HepG2 (cell line): ENCODE data around the gene OSM. TPM values are rescaled to one million over a fixed set of nuclear protein-coding genes. Genes with fewer than 3 reads are reported as not detected.

Source experiments
- ATAC-seq: fragments of 200-7000 bp; cut with Tn5 transposase; 3 replicates; pipeline ENCODE4 v1.9.1; 2020; ENCODE audit warnings: mild to moderate bottlenecking, moderate library complexity
- BruUV-seq: library from RNA; stranded (reverse); fragments of 400-500 nt; replicated peaks from 2 replicates; lab custom pipeline; 2021; lab: Mats Ljungman, UMichigan
- CTCF ChIA-PET: fragments of 300-600 bp; formaldehyde crosslinking; extraction: SDS; loops from one replicate; lab custom pipeline; 2021; ENCODE audit warnings: low total read pairs, inconsistent platforms, low intra/inter-chr PET ratio; lab: Yijun Ruan, JAX
- POLR2A ChIA-PET: fragments of 350-600 bp; sonication (Branson Sonifier 250); formaldehyde crosslinking; loops from one replicate; lab custom pipeline; 2020; ENCODE audit warnings: antibody characterized with exemption, inconsistent platforms; lab: Yijun Ruan, JAX
- DNase-seq: peaks from one replicate; pipeline ENCODE4 v3.0.0-alpha.2; 2015; ENCODE audit warnings: low spot score
- FAIRE-seq: peaks from 3 replicates; lab custom pipeline; 2011; peaks lifted over from hg19 to GRCh38; lab: Jason Lieb, UNC
- H2AFZ ChIP-seq: one replicate; pipeline ENCODE4 v1.6.1; 2011; ENCODE audit warnings: low read length, inconsistent platforms
- H3K27ac ChIP-seq: fragments of 300-600 bp; 3 replicates; pipeline ENCODE4 v1.8.0; 2011; ENCODE audit warnings: mixed run types, mild to moderate bottlenecking, mixed read lengths, low read length, inconsistent platforms; ENCODE audit not compliant: insufficient read depth; ENCODE audit errors: extremely low read length
- H3K27me3 ChIP-seq, 2 experiments: fragments of 200-600 bp in 1 of 2; 2 replicates in 1 of 2; 3 replicates in 1 of 2; pipeline versions ENCODE4 v1.6.0 to v1.8.0; 2011; ENCODE audit warnings: low read length in 2 of 2, mild to moderate bottlenecking in 2 of 2, moderate library complexity in 2 of 2, inconsistent platforms in 1 of 2; ENCODE audit not compliant: insufficient read depth in 2 of 2, control insufficient read depth in 1 of 2
- H3K36me3 ChIP-seq, 2 experiments: fragments of 200-600 bp in 1 of 2; replicated peaks in 1 of 2; 2 replicates in 1 of 2; 3 replicates in 1 of 2; pipeline versions ENCODE4 v1.5.1 to v1.8.0; 2011; ENCODE audit warnings: low read length in 2 of 2, inconsistent platforms in 1 of 2; ENCODE audit not compliant: insufficient read depth in 2 of 2, control insufficient read depth in 1 of 2
- H3K4me1 ChIP-seq: 2 replicates; pipeline ENCODE4 v1.5.1; 2012; ENCODE audit warnings: low read length, inconsistent platforms; ENCODE audit not compliant: insufficient read depth
- H3K4me2 ChIP-seq: 2 replicates; pipeline ENCODE4 v1.6.0; 2011; ENCODE audit warnings: low read depth, low read length, inconsistent platforms
- H3K4me3 ChIP-seq, 3 experiments: fragments of 200-600 bp in 1 of 3; sonication (generic), shearing (Covaris generic) in 1 of 3; replicated peaks in 1 of 3; 2 replicates each; pipeline ENCODE4 v1.5.1; 2011 to 2016; ENCODE audit warnings: low read length in 3 of 3, inconsistent platforms in 2 of 3, low read depth in 2 of 3, mild to moderate bottlenecking in 2 of 3, control low read depth in 1 of 3, mixed read lengths in 1 of 3; ENCODE audit not compliant: insufficient read depth in 1 of 3
- H3K79me2 ChIP-seq: one replicate; pipeline ENCODE4 v1.6.1; 2011; ENCODE audit warnings: low read length, inconsistent platforms; ENCODE audit not compliant: insufficient read depth
- H3K9ac ChIP-seq: 2 replicates; pipeline ENCODE4 v1.6.0; 2011; ENCODE audit warnings: mild to moderate bottlenecking, low read depth, low read length, inconsistent platforms; ENCODE audit not compliant: insufficient read depth
- H3K9me3 ChIP-seq: 2 replicates; pipeline ENCODE4 v1.5.1; 2012; ENCODE audit warnings: mild to moderate bottlenecking, low read length
- H4K20me1 ChIP-seq: 2 replicates; pipeline ENCODE4 v1.6.0; 2011; ENCODE audit warnings: inconsistent platforms, mild to moderate bottlenecking, low read length, moderate library complexity; ENCODE audit not compliant: insufficient read depth
- ADNP ChIP-seq: sonication (generic); formaldehyde crosslinking; IDR thresholded peaks from 2 replicates; pipeline ENCODE4 v1.4.0; 2020; ENCODE audit warnings: missing genetic modification reagents
- DNMT3B ChIP-seq: conservative IDR thresholded peaks from 2 replicates; pipeline ENCODE4 v1.6.1; 2016; ENCODE audit warnings: missing biosample characterization, control low read depth
- FLYWCH1 ChIP-seq: sonication (generic); formaldehyde crosslinking; IDR thresholded peaks from 2 replicates; pipeline ENCODE4 v1.8.1; 2023; ENCODE audit warnings: mild to moderate bottlenecking, missing genetic modification reagents
- HMG20A ChIP-seq: IDR thresholded peaks from 2 replicates; pipeline ENCODE4 v1.6.1; 2016; ENCODE audit warnings: borderline replicate concordance
- POLR2A ChIP-seq, 2 experiments: IDR thresholded peaks; 2 replicates each; pipeline ENCODE4 v1.6.1; 2011; ENCODE audit warnings: low read depth in 2 of 2, low read length in 2 of 2, mild to moderate bottlenecking in 1 of 2, moderate library complexity in 1 of 2; ENCODE audit not compliant: insufficient read depth in 1 of 2
- POLR2AphosphoS5 ChIP-seq: IDR thresholded peaks from 2 replicates; pipeline ENCODE4 v1.6.1; 2012; ENCODE audit warnings: low read depth, low read length
- RFX5 ChIP-seq: IDR thresholded peaks from 2 replicates; pipeline ENCODE4 v1.6.1; 2011; ENCODE audit warnings: low read depth, low read length, improper control_type of control experiment
- SALL2 ChIP-seq: sonication (generic); formaldehyde crosslinking; IDR thresholded peaks from 2 replicates; pipeline ENCODE4 v1.8.1; 2023; ENCODE audit warnings: mild to moderate bottlenecking, missing genetic modification reagents, inconsistent platforms
- SIN3A ChIP-seq: IDR thresholded peaks from 2 replicates; pipeline ENCODE4 v1.6.1; 2011; ENCODE audit warnings: low read depth, mild to moderate bottlenecking, control low read depth, low read length, borderline replicate concordance
- SNRNP70 ChIP-seq: fragments of 200-400 bp; formaldehyde crosslinking; IDR thresholded peaks from 2 replicates; pipeline ENCODE4 v1.6.1; 2017; ENCODE audit warnings: mild to moderate bottlenecking, low read depth, low read length, moderate library complexity
- TEAD2 ChIP-seq: sonication (generic); formaldehyde crosslinking; IDR thresholded peaks from 2 replicates; pipeline ENCODE4 v1.9.0; 2021; ENCODE audit warnings: missing genetic modification reagents
- ZFP36L2 ChIP-seq: sonication (generic); formaldehyde crosslinking; IDR thresholded peaks from 2 replicates; pipeline ENCODE4 v1.4.0; 2020; ENCODE audit warnings: missing genetic modification reagents
- ZNF121 ChIP-seq: sonication (generic); formaldehyde crosslinking; IDR thresholded peaks from 2 replicates; pipeline ENCODE4 v1.5.0; 2020; ENCODE audit warnings: mild to moderate bottlenecking, missing genetic modification reagents
- ZNF160 ChIP-seq: sonication (generic); formaldehyde crosslinking; IDR thresholded peaks from 2 replicates; pipeline ENCODE4 v1.8.0; 2022; ENCODE audit warnings: mild to moderate bottlenecking, inconsistent platforms, missing genetic modification reagents
- ZNF484 ChIP-seq: sonication (generic); formaldehyde crosslinking; IDR thresholded peaks from 2 replicates; pipeline ENCODE4 v1.5.1; 2020; ENCODE audit warnings: mild to moderate bottlenecking, low read depth, missing genetic modification reagents, borderline replicate concordance
- ZNF557 ChIP-seq: sonication (generic); formaldehyde crosslinking; IDR thresholded peaks from 2 replicates; pipeline ENCODE4 v1.4.0; 2020; ENCODE audit warnings: missing genetic modification reagents
- ZNF788 ChIP-seq: sonication (generic); formaldehyde crosslinking; IDR thresholded peaks from 2 replicates; pipeline ENCODE4 v1.5.0; 2020; ENCODE audit warnings: mild to moderate bottlenecking, missing genetic modification reagents, borderline replicate concordance
- ZSCAN25 ChIP-seq: sonication (generic); formaldehyde crosslinking; IDR thresholded peaks from 2 replicates; pipeline ENCODE4 v1.8.0; 2022; ENCODE audit warnings: mild to moderate bottlenecking, missing genetic modification reagents
- WGBS: methylation state at CpG from one replicate; pipeline ENCODE4 v1.1.6; 2017; ENCODE audit warnings: low lambda C conversion rate; 5-methylcytosine and 5-hydroxymethylcytosine counted together
- in situ Hi-C: cut with HindIII; loops from 2 replicates; pipeline ENCODE4 v1.10.0; 2017; ENCODE audit warnings: low pct_unique_long_range_greater_than_20kb; ENCODE audit not compliant: extremely low pct_ligation_motif_present
- intact Hi-C: fragments of 100-400 bp; cut with micrococcal nuclease; formaldehyde crosslinking; loops from one replicate; pipeline ENCODE4 v1.10.0; 2022; ENCODE audit not compliant: unreplicated experiment
- polyA plus RNA-seq, 8 experiments: library from polyadenylated mRNA; depleted of rRNA in 3 of 8; stranded (reverse) in 7 of 8; unstranded in 1 of 8; fragments of >200 nt; fragmentation: Illumina TruSeq in 4 of 8; extraction: Trizol in 4 of 8; gene quantifications; 2 replicates each; pipeline versions ENCODE4 v1.2.1 to v1.2.3, GENCODE V29; 2011 to 2016; ENCODE audit warnings: low read depth in 4 of 8, missing spikeins in 1 of 8, mixed read lengths in 1 of 8; ENCODE audit not compliant: insufficient read depth in 1 of 8
- total RNA-seq, 5 experiments: library from RNA; depleted of rRNA; stranded (reverse); fragments of >200 nt; fragmentation: Illumina TruSeq; extraction: Trizol; gene quantifications; 2 replicates each; pipeline ENCODE4 v1.2.3, GENCODE V29; 2016; ENCODE audit warnings: low read depth in 1 of 5
- TF ChIP-seq, protein P1 (sequence below): sonication (generic); formaldehyde crosslinking; IDR thresholded peaks from 2 replicates; pipeline ENCODE4 v1.4.0; 2020; ENCODE audit warnings: mild to moderate bottlenecking, missing genetic modification reagents

Gene OSM
- total and polyA plus RNA-seq, 2 of the 13 experiments (the other 11 are each of a cell fraction or from before 2014, with no cell fraction given) = not detected

DNA sequence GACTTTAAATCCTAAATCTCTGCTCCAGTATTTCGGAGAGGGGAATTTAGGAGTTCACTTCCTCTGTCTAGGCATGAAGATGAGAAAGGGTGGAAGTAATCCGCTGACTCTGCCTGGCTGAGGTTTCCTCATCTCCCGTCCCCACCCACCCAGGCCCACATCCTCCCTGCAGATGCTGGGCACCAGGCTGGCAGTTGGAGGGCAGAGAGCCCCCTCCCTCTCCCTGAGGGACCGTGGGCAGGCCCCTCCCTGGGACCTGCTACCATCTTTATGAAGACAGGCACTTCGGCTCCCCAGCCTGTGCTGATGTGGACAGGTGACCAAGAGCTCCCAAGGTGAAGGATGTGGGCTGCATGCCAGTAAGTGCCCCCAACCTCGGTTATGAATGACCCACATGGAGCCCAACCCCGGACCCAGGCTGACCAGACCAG, 16.0 kb upstream of the OSM start (continued):
- TF ChIP-seq, protein P1, sequence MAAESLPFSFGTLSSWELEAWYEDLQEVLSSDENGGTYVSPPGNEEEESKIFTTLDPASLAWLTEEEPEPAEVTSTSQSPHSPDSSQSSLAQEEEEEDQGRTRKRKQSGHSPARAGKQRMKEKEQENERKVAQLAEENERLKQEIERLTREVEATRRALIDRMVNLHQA = no peak
- TF ChIP-seq HMG20A = no peak
- TF ChIP-seq ZNF788 = no peak
- TF ChIP-seq POLR2A (IDR thresholded peaks at IDR 0.05; ENCODE audit: insufficient read depth in 1 of 2, low read depth in 2 of 2, low read length in 2 of 2) = no peak
- no peak for TF ChIP-seq ZFP36L2 (CRISPR knock-in tag)
- no peak for TF ChIP-seq ADNP
- no peak for TF ChIP-seq SALL2 (CRISPR knock-in tag)

GRCh38 chr22:30280505-30280904, 13.9 kb upstream of the OSM start:
- in situ Hi-C loops (no loop called here), intact Hi-C loops (no loop called here)
- Histone ChIP-seq H3K9ac (no peak overlapping the region), H3K4me2 (no peak overlapping the region), H3K4me1 (peaks cover 11% of the 10 kb centered on the region; the same call in 1 of the 2 replicates), H3K79me2 (no peaks in the 10 kb centered on the region), H3K27ac (no peak overlapping the region), H4K20me1 (no peaks in the 10 kb centered on the region), H2AFZ (no peak overlapping the region), H3K4me3 (no peak overlapping the region), H3K27me3 (peaks cover 1 to 10% of the 10 kb centered on the region in 2 experiments; a peak in 3 of 5 replicates), H3K9me3 (no peaks in the 10 kb centered on the region), H3K36me3 (no peaks in the 10 kb centered on the region)
- no peak for ATAC-seq
- no peak for DNase-seq
- CTCF ChIA-PET = no interaction called here
- TF ChIP-seq POLR2AphosphoS5 (no peak), SNRNP70 (no peak), SIN3A (no peak), RFX5 (no peak), TEAD2 (CRISPR knock-in tag) (no peak), DNMT3B (CRISPR knock-in tag) (no peak), FLYWCH1 (CRISPR knock-in tag) (no peak), ZNF121 (CRISPR knock-in tag) (no peak), ZSCAN25 (no peak), ZNF484 (CRISPR knock-in tag) (no peak), ZNF557 (CRISPR knock-in tag) (no peak), ZNF160 (CRISPR knock-in tag) (no peak)
- BruUV-seq = no TSS peak
- 53% methylated on average over 8 of the region's 8 CpGs for WGBS
- no peak for FAIRE-seq
- POLR2A ChIA-PET = no interaction called here
